ENCODE measurements around the gene EML4. TPM values are rescaled to one million over a fixed set of nuclear protein-coding genes. Genes with fewer than 3 reads are reported as not detected.
A peak's percentile ranks its signal among the peaks of the same experiment; 100 is the strongest.

EML4 gene
- total and polyA plus RNA-seq, 2 of the 13 experiments (the other 11 are each of a cell fraction or from before 2014, with no cell fraction given): 243 to 476 TPM

GRCh38 chr2:42191285-42192009 is 22.3 kb downstream of the EML4 start:
- in situ Hi-C loops (cut with HindIII; ENCODE audit: extremely low pct_ligation_motif_present, low pct_unique_long_range_greater_than_20kb): loop anchor here (25.0 kb wide), 1 partner anchor 329 kb away; no protein-coding TSS in a partner anchor
- ChIA-PET POLR2A (interaction anchor here (0.7 to 4.8 kb wide), 20 partner anchors 10 to 138 kb away, joined by 3 to 35 read pairs (median 5); partner anchors contain the start of gene EML4), CTCF (ENCODE audit: low intra/inter-chr PET ratio, low total read pairs) (no interaction called here)
- Histone ChIP-seq H3K79me2 (ENCODE audit: insufficient read depth, low read length) (peaks cover 100% of the 10 kb centered on the region), H3K9me3 (ENCODE audit: low read length) (no peaks in the 10 kb centered on the region), H2AFZ (ENCODE audit: low read length) (no peak overlapping the region), H3K36me3 (replicated peaks in 1 of 2; ENCODE audit: control insufficient read depth in 1 of 2, insufficient read depth in 2 of 2, low read length in 2 of 2) (peaks cover 3 to 21% of the 10 kb centered on the region in 2 experiments; a peak in 3 of 5 replicates), H3K27me3 (ENCODE audit: control insufficient read depth in 1 of 2, insufficient read depth in 2 of 2, low read length in 2 of 2) (no peaks in the 10 kb centered on the region), H3K9ac (ENCODE audit: insufficient read depth, low read depth, low read length) (peak overlapping the region; percentile 66), H3K27ac (ENCODE audit: extremely low read length, insufficient read depth, low read length) (peak overlapping the region; percentile 98), H4K20me1 (ENCODE audit: insufficient read depth, low read length) (peaks cover 65% of the 10 kb centered on the region), H3K4me2 (ENCODE audit: low read depth, low read length) (peak overlapping the region; percentile 76), H3K4me3 (replicated peaks in 1 of 3; ENCODE audit: insufficient read depth in 1 of 3, low read depth in 2 of 3, low read length in 3 of 3) (peak overlapping the region in 2 of 3 experiments; percentile 25 to 43; a peak in 2 of 6 replicates), H3K4me1 (ENCODE audit: insufficient read depth, low read length) (peaks cover 100% of the 10 kb centered on the region)
- intact Hi-C loops (cut with micrococcal nuclease; ENCODE audit: unreplicated experiment): loop anchor here (2.0 kb wide), 1 partner anchor 55 kb away; no protein-coding TSS in a partner anchor
- WGBS (ENCODE audit: low lambda C conversion rate): 11% methylated on average over 10 of the region's 10 CpGs
- FAIRE-seq (peak; percentile 87), ATAC-seq (peak; percentile 87), DNase-seq (ENCODE audit: low spot score) (peak; percentile 99)
- BruUV-seq (replicated peaks): TSS peak; percentile 5
- TF ChIP-seq DNMT1 (CRISPR knock-in tag; IDR thresholded peaks at IDR 0.05) (no peak), PHB2 (IDR thresholded peaks at IDR 0.05; ENCODE audit: partially characterized antibody) (no peak), ZSCAN5A (CRISPR knock-in tag; IDR thresholded peaks at IDR 0.05; ENCODE audit: borderline replicate concordance) (peak; percentile 74; the same call in 1 of the 2 replicates), PPARG (CRISPR knock-in tag; conservative IDR thresholded peaks at IDR 0.05) (peak; percentile 60; the same call in 1 of the 2 replicates), RERE (CRISPR knock-in tag; IDR thresholded peaks at IDR 0.05; ENCODE audit: low read depth) (peak; percentile 58; the same call in 1 of the 2 replicates), ZNF30 (CRISPR knock-in tag; IDR thresholded peaks at IDR 0.05) (no peak), U2AF1 (optimal IDR thresholded peaks at IDR 0.05; ENCODE audit: low read depth, low read length) (no peak), ZNF737 (CRISPR knock-in tag; IDR thresholded peaks at IDR 0.05; ENCODE audit: borderline replicate concordance) (no peak), TMF1 (CRISPR knock-in tag; IDR thresholded peaks at IDR 0.05; ENCODE audit: low read depth) (no peak), JUN (CRISPR knock-in tag; IDR thresholded peaks at IDR 0.05) (peak; percentile 60; the same call in 1 of the 2 replicates), KDM5B (CRISPR knock-in tag; IDR thresholded peaks at IDR 0.05; ENCODE audit: borderline replicate concordance) (0 out of 2 replicates have a peak, but pooled peaks have one; percentile 18), HNRNPUL1 (IDR thresholded peaks at IDR 0.05; ENCODE audit: low read depth, low read length) (peak; percentile 86), FOXA1 (IDR thresholded peaks at IDR 0.05) (no peak), FOXA1 (CRISPR knock-in tag; IDR thresholded peaks at IDR 0.05) (peak; percentile 72)
- TF ChIP-seq, protein P1, sequence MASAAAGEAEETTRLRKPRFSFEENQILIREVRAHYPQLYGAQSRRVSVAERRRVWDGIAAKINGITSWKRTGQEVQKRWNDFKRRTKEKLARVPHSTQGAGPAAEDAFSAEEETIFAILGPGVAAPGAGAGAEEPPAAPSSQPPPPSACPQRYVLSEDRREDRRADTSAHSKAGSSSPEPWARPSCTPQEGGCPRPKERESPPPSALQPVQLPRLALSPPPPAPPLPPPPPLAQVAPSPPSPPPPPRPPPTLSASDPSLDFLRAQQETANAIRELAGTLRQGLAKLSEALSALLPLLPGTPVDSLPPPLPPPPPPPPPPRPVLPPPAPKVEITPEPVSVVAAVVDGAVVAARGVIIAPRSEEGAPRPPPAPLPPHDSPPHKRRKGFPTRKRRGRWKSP (CRISPR knock-in tag; IDR thresholded peaks at IDR 0.05): peak; percentile 25; the same call in 1 of the 2 replicates

All from HepG2 (cell line).